OCI-LY3 (cell line): ENCODE measurements around the gene KRT39.
"Not testable (repeated sequence)": the region's sequence is repeated elsewhere in the genome, so short reads cannot be mapped to it uniquely, and the experiment has no call there.

Experiments used
- H2AFZ ChIP-seq: fragments of 200-600, 300-600 bp; shearing (Covaris generic); 2 replicates; pipeline ENCODE4 v1.6.0; 2014; ENCODE audit warnings: antibody characterized with exemption, low read depth, low read length
- H3K27ac ChIP-seq: fragments of 200-600, 300-600 bp; sonication (generic); 2 replicates; pipeline ENCODE4 v1.5.1; 2014; ENCODE audit warnings: mild to moderate bottlenecking, low read length, moderate library complexity, mixed read lengths
- H3K27me3 ChIP-seq: fragments of 200-600, 300-600 bp; sonication (generic); 2 replicates; pipeline ENCODE4 v1.6.1; 2014; ENCODE audit warnings: low read depth, low read length, mixed read lengths
- H3K36me3 ChIP-seq: fragments of 200-600, 300-600 bp; sonication (generic); replicated peaks from 2 replicates; pipeline ENCODE3; 2014; ENCODE audit warnings: low read depth, low read length, mixed read lengths
- H3K4me1 ChIP-seq: fragments of 300-600, 200-600 bp; sonication (generic); 2 replicates; pipeline ENCODE4 v1.6.1; 2014; ENCODE audit warnings: low read length, mixed read lengths
- H3K4me2 ChIP-seq: fragments of 200-600, 300-600 bp; sonication (generic); 2 replicates; pipeline ENCODE4 v1.6.1; 2014; ENCODE audit warnings: low read length, mixed read lengths
- H3K4me3 ChIP-seq: fragments of 300-600, 200-600 bp; sonication (generic); 2 replicates; pipeline ENCODE4 v1.5.1; 2014; ENCODE audit warnings: antibody characterized with exemption, mild to moderate bottlenecking, low read length, moderate library complexity
- H3K79me2 ChIP-seq: fragments of 300-600, 200-600 bp; shearing (Covaris generic); 2 replicates; pipeline ENCODE4 v1.6.1; 2014; ENCODE audit warnings: mild to moderate bottlenecking, low read length, mixed read lengths
- H3K9ac ChIP-seq: fragments of 300-600, 200-600 bp; shearing (Covaris generic); 2 replicates; pipeline ENCODE4 v1.6.0; 2014; ENCODE audit warnings: mild to moderate bottlenecking, low read length, moderate library complexity
- H3K9me3 ChIP-seq: fragments of 200-600, 300-600 bp; shearing (Covaris generic); 2 replicates; pipeline ENCODE4 v1.6.1; 2014; ENCODE audit warnings: low read length, mixed read lengths; ENCODE audit not compliant: insufficient read depth
- H4K20me1 ChIP-seq: fragments of 200-600, 300-600 bp; sonication (generic); 2 replicates; pipeline ENCODE4 v1.6.1; 2016; ENCODE audit warnings: low read length, mixed read lengths; ENCODE audit not compliant: insufficient read depth
- EZH2phosphoT487 ChIP-seq: fragments of 200-600 bp; shearing (Covaris generic); IDR thresholded peaks from 2 replicates; pipeline ENCODE4 v1.6.1; 2018; ENCODE audit warnings: antibody characterized with exemption, mixed run types, low read depth
- TF ChIP-seq, protein P1 (sequence below): fragments of 200-600, 300-600 bp; sonication (generic); IDR thresholded peaks from 2 replicates; pipeline ENCODE4 v1.5.1; 2014; ENCODE audit warnings: antibody characterized with exemption, low read length, low read depth

The KRT39 gene

DNA sequence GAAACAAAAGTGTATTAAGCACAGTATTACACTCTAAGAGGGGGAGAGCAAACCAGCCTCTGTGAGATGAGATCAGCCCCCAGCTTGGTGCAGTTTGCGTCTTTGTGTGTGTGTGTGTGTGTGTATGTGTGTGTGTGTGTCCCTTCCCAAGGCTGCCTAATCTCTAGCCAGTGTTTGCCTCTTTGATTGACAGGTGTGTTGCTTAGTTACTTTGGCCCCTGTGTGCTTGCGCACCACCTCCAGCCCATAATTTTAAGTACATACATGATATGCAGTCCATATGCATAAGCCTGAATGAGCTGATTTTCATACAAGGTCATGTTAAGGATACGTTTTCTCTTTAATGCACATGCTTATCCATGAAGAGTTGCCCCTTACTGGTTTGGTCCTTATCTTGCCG is 35.0 kb upstream of the KRT39 start:
- H3K36me3 ChIP-seq: no peaks in the 10 kb centered on the region
- no peaks in the 10 kb centered on the region for H4K20me1 ChIP-seq
- no peak overlapping the region for H2AFZ ChIP-seq
- no peaks in the 10 kb centered on the region for H3K9me3 ChIP-seq
- no peak overlapping the region for H3K4me2 ChIP-seq
- TF ChIP-seq, protein P1, sequence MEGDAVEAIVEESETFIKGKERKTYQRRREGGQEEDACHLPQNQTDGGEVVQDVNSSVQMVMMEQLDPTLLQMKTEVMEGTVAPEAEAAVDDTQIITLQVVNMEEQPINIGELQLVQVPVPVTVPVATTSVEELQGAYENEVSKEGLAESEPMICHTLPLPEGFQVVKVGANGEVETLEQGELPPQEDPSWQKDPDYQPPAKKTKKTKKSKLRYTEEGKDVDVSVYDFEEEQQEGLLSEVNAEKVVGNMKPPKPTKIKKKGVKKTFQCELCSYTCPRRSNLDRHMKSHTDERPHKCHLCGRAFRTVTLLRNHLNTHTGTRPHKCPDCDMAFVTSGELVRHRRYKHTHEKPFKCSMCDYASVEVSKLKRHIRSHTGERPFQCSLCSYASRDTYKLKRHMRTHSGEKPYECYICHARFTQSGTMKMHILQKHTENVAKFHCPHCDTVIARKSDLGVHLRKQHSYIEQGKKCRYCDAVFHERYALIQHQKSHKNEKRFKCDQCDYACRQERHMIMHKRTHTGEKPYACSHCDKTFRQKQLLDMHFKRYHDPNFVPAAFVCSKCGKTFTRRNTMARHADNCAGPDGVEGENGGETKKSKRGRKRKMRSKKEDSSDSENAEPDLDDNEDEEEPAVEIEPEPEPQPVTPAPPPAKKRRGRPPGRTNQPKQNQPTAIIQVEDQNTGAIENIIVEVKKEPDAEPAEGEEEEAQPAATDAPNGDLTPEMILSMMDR: no peak
- no peak for TF ChIP-seq EZH2phosphoT487
- H3K79me2 ChIP-seq: no peaks in the 10 kb centered on the region
- peaks cover 48% of the 10 kb centered on the region for H3K27me3 ChIP-seq
- H3K27ac ChIP-seq: no peak overlapping the region
- no peak overlapping the region for H3K9ac ChIP-seq
- no peak overlapping the region for H3K4me3 ChIP-seq
- H3K4me1 ChIP-seq: no peaks in the 10 kb centered on the region

DNA sequence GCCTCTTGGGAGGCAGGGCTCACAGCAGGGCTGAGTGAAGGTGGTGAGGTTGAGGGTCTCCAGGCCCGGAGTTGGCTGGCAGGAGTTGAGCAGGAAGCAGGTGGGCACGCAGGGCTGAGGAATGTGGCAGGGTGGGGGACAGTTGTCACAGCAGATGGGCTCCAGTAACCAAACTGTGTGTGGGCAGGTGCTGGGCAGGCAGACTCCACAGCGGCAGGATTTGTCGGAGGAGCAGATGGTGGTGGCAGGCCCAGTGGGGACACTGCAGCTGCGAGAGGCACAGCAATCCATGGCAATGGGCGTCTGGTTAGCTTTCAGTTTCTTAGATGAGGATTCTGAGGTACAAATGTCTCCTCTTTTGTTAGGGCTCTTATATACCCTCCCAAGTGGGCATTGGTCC is 32.8 kb upstream of the KRT39 start, which contains the start of gene KRTAP3-2:
Gene KRTAP3-2, minus strand, starts transcription at position 344 of the 400 bp plus-strand sequence. Its CDS starts 53 bp downstream, at position 291.
- H3K27me3 ChIP-seq: peaks cover 46% of the 10 kb centered on the region
- H3K9ac ChIP-seq, H3K4me1 ChIP-seq, H4K20me1 ChIP-seq, H3K27ac ChIP-seq, H3K4me2 ChIP-seq, H2AFZ ChIP-seq, H3K4me3 ChIP-seq, H3K79me2 ChIP-seq, H3K9me3 ChIP-seq, H3K36me3 ChIP-seq: not testable (repeated sequence)

DNA sequence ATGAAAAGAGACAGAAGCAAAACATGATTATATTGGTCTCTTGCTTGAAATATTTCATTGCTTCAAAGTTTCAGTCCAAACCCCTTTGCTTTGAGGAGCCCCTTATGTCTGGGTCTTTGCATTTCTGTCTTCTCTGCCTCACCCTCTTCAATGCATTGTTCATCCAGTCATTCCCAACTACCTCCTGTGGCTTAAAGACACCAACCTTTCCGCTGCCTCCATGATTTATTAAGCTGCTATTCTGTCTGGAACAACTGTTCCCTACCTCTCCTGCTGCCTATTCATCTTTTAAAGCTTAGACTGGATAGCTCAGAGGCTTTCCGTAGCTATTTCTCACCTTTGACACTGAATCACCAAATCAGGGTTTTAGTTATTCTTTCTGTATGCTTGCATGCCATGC is 30.6 kb upstream of the KRT39 start:
- Histone ChIP-seq H3K9me3 (no peaks in the 10 kb centered on the region), H3K27ac (no peak overlapping the region), H3K27me3 (peaks cover 36% of the 10 kb centered on the region), H3K36me3 (no peaks in the 10 kb centered on the region), H3K9ac (no peak overlapping the region), H3K4me2 (no peak overlapping the region), H4K20me1 (no peaks in the 10 kb centered on the region), H3K4me1 (no peaks in the 10 kb centered on the region), H2AFZ (no peak overlapping the region), H3K4me3 (no peak overlapping the region), H3K79me2 (no peaks in the 10 kb centered on the region)
- no peak for TF ChIP-seq EZH2phosphoT487
- TF ChIP-seq, protein P1: no peak

DNA sequence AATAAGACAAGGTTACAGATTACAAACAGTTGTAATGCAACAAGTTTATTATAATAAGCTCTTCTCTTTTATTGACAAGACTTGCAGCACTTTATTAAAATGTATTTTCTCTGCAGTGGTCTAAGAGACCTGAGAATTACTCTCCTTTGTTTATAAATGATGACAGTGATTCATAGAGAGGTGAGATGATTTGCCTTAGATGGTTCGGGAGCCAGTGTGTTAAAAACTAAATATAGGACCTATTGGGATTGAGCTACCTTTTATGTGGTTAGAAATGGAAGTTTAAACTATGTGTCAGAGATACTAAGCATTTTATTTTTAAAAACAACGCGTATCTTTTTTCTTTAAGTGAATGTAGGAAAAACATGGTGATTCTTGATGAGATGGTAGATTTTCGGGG is 30.1 kb upstream of the KRT39 start:
- Histone ChIP-seq H3K4me3 (no peak overlapping the region), H3K4me2 (no peak overlapping the region), H3K36me3 (no peaks in the 10 kb centered on the region), H3K9ac (no peak overlapping the region), H3K27me3 (peaks cover 36% of the 10 kb centered on the region), H4K20me1 (no peaks in the 10 kb centered on the region), H3K79me2 (no peaks in the 10 kb centered on the region), H3K4me1 (no peaks in the 10 kb centered on the region), H2AFZ (no peak overlapping the region), H3K9me3 (no peaks in the 10 kb centered on the region), H3K27ac (no peak overlapping the region)
- TF ChIP-seq, protein P1: no peak
- TF ChIP-seq EZH2phosphoT487: no peak

DNA sequence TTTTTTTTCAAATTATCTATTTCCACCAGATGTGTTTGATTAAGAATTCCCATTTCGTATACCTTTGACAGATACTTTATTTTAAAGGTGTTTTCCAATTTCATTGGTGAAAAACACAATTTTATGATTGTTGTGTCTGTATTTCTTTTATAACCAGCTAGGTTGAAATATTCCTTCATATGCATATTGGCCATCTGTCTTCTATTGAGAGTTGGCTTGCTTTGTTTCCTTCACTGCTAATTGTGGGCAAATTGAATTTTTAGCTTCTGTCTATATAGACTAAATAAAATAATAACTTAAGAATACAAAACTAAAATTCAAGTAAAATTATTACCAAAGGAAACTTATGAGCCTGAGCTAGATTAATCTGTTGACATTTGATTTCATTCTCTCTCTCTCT is 28.4 kb upstream of the KRT39 start:
- H3K27ac ChIP-seq: no peak overlapping the region
- no peak overlapping the region for H3K4me2 ChIP-seq
- no peak overlapping the region for H2AFZ ChIP-seq
- H3K27me3 ChIP-seq: peaks cover 32% of the 10 kb centered on the region
- no peaks in the 10 kb centered on the region for H4K20me1 ChIP-seq
- H3K79me2 ChIP-seq: no peaks in the 10 kb centered on the region
- no peak overlapping the region for H3K4me3 ChIP-seq
- no peaks in the 10 kb centered on the region for H3K36me3 ChIP-seq
- no peak overlapping the region for H3K9ac ChIP-seq
- no peaks in the 10 kb centered on the region for H3K4me1 ChIP-seq
- H3K9me3 ChIP-seq: no peaks in the 10 kb centered on the region
- no peak for TF ChIP-seq EZH2phosphoT487
- TF ChIP-seq, protein P1: no peak
